Measurements from ENCODE around the gene ATP6V0D1.
"Not testable (repeated sequence)": the region's sequence is repeated elsewhere in the genome, so short reads cannot be mapped to it uniquely, and the experiment has no call there.

Gene ATP6V0D1

DNA sequence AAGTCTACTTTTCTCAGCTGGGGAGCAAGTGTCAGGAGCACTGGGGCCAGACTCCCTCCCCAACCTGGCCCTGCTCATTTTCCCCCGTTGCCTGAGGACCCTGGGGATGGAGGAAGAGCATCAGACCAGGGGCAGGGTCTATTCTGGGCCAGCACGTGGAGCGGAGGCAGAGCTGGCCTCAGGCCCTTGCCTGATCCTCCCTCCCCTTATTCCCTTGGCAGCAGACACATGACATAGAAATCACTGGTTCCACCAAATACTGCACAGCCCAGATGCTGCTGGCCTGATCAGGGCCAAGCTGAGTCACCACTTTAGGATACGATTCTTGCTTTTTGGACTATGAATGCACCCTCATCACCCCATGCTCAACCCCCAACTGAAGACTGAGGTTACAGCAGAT lies 18.1 kb upstream of the ATP6V0D1 start:
- no peak for DNase-seq

DNA sequence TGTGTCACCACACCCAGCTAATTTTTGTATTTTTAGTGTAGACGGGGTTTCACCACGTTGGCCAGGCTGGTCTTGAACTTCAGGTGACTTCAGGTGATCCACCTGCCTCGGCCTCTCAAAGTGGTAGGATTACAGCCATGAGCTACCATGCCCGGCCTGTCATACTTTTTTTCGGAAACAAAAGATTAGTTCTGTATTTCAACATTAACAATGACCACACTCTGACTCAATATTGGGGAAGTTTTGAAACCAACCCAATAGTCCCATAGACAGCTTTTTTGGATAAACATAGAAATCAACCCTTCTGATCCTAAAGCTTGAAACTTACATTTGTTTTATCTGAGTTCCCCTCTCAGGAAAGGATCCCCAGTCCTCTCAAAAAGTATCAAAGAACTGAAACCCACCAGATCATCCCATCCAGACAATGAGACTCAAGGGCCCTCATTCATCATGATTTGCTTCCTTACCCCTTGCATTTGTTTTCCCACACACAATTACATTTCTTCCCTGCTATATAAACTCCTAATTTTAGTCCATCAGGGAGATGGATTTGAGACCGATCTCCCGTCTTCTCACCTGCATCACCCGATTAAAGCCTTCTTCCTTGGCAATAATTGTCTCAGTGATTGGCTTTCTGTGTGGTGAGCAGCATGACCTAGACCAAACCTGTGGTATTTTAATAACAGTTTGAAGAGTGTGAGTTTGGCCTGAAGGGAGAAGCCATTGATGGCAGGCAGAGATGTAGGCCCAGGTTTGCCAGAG lies 9.6 kb upstream of the ATP6V0D1 start:
- no peak for DNase-seq

DNA sequence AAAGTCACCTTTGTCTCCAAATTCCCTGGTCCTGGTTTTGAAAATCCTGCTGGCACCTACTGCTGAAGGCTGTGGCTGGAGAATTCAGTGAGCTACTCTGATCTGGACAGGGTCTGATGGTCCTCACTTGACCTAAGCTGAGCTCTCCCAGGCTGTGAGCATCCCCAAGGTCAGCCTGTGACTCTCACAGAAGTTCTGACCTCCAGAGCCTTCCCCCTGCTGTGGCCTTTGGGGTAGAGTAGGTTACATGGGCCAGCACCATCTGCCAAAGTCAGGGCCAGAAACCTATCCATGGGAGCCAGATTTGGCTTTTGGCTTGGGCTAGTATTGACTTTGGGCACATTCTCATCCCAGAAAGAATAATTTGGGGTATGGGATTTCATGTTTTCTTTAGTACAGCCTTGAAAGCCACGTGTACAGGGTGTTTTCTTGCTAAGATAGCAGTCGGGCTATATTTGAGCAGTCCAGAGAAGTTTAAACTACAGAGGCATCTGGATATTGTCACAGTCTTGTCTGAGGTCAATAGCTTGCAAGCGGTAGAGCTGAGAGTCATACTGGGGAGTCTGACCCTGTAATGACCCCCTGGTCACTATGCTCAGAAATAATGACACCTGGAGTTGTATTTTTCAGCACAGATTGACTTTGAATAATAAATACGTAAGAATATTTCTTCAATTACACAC lies 8.6 kb upstream of the ATP6V0D1 start:
- no peak for DNase-seq

DNA sequence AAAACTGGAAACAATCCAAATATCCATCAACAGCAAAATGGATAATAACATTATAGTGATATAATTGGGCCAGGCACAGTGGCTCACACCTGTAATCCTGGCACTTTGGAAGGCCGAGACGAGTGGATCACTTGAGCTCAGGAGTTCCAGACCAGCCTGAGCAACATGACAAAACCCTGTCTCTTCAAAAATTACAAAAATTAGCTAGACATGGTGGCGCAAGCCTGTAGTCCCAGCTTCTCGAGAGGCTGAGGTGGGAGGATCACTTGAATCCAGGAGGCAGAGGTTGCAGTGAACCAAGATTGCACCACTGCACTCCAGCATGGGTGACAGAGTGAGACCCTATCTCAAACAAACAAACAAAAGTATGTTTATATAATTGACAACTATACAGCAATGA lies 6.6 kb upstream of the ATP6V0D1 start:
- not testable (repeated sequence) for DNase-seq

DNA sequence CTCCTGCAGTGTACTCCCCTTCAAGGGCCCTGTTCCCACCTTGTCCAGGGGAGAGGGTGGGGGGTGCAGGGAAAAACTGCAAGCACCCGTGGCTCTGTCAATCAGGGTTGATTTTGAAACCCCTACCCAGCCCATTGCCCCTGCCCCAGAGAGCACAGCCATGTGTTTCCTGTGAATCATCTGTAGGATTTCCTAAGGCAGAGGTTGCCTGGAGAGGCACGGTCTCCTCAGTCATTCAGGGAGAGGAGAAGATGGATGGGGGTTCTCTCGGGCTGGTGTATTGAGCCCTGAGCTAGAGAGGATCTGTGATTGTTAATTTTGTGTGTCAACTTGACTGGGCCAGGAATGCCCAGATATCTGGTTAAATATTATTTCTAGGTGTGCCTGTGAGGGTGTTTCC lies 5.8 kb upstream of the ATP6V0D1 start:
- DNase-seq: no peak

DNA sequence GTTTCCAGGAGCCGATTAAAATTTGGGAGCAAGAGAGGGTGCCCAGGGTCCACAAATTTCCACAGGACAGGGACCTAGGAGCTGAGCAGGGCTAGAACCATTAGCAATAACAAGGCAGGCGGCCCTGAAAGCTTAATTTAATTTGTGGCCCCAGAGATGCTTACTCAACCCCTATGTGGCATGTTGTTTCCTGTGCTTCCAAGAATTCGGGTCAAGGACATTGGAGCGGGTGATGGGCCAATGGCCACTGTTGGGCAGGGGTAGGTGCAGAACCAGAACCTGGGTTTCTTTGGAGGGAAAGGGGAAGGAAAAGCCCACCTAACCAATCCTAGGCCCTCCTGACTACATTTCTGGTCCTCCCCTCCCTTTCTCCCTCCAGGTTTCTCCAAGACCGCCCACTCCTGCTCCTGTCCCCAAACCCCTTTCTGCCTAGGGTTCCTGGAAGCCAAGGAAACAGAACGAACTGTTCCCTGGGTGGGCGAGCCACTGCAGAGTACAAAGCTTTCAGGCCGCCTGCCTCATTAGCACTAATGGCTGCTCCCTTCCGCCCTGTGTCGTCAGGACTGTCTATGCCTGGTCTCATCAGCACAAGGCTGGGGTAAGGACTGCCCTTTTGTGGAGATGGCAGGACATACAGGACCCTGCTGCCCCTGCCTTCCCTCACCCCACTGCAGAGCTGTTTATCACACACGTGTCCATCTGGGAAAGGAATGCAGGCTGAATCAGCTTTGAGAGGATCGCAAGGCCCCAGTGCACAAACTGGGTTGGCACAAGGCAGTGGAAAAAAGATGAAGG lies 3.0 kb upstream of the ATP6V0D1 start:
- no peak for DNase-seq

DNA sequence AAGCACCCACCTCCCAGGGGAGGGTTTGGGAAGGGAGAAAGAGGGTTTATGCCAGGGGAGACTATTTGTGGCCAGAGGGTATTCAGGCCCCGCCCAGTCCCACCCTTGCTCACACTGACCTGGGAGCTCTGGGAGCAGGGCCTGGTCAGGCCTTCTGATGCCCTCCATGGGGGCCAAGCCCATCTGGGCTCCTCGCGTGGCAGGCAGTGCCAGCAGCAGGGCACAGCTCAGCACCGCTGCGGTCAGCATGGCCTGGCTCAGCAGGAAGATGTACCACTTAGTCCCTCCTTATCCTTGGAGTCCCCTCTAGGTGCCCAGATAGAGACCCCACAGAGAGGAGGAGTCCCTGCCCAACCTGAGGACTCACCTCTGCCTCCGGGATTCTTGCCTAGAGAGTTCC lies 2.2 kb upstream of the ATP6V0D1 start, which contains the start of gene AGRP:
Gene AGRP (minus strand): TSS at position 398 of the 400 bp plus-strand sequence. CDS start 149 bp downstream, at position 249.
- DNase-seq: no peak

DNA sequence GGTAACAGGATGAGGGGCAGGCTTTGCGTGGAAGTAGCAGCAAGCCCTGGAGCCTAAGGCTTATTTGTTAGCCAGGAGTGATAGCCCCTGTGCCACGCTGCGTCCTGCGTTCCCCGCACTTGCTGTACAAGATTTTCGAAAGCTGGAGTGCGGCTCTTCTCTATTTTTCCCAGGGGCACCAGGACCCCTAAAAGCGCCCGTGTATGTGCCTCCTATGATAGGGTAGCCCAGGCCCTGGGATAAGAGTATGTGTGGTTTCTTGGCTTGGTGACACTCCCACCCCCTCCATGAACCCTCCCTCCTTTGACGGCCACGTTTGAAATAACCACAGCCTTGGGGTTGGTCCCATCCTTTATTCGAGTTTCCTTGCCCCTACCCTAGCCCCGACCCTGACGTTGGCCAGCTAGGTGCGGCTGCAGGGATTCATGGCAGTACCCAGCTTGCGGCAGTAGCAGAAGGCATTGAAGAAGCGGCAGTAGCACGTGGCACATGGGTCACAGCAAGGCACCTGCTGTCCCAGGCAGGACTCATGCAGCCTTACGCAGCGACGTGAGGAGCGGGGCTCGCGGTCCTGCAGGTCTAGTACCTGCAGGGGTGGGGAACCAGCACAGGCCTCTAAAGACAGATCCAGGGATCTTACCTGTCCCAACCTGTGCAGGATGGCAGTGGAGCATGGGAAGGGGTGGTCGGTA lies 1.4 kb upstream of the ATP6V0D1 start:
- no peak for DNase-seq

DNA sequence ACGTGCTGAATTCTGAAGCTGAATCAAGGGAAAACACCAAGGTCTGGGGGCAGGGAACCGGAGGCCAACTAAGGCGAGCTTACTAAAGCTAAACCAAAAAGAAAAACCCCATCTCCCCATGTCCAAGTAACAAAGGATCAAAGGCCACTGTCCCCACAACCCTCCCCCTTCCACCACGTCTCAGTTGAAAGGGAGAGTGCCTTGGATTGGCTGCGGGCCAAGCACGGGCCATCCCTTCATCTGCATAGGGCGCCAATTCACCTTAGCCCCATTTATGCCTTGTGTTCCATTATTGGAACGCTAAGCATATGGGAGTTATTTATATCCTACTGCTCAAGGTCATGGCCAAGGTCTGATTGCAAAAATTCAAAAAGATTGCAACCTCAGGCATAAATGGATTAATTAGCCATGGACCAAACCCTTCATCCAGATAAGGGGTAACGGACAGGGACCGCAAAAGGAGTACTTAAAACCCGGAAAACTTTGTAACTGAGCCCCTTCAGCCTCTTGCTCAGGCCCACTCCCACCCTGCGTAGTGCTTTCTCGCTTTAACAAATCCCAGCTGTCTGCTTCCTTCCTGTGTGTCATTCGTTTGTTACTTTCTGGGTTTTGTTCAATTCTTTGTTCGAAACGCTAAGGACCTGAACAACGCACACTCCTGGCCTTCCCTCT lies 740 bp upstream of the ATP6V0D1 start:
- DNase-seq: no peak

DNA sequence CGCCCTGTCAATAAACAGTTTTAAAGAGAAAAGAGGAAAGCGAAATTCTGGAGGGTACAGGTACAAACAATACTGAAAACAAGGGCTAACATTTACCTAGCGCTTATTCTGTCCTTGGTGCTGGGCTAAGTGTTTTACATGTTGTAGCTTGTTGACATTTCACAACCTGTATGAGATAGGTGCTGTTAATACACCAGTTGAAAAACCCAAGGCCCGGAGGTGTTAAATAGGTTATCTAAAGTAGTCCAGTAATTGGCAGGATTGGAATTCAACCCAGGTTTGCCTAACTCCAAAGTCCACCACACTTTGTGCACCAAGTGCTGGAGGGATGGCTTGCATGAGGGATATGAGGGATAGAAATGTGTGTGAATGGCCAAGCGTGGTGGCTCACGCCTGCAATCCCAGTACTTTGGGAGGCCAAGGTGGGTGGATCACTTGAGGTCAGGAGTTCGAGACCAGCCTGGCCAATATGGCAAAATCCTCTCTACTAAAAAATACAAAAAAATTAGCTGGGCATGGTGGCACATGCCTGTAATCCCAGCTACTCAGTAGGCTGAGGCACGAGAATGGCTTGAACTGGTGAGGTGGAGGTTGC lies 2.9 kb downstream of the ATP6V0D1 start:
- DNase-seq: no peak

DNA sequence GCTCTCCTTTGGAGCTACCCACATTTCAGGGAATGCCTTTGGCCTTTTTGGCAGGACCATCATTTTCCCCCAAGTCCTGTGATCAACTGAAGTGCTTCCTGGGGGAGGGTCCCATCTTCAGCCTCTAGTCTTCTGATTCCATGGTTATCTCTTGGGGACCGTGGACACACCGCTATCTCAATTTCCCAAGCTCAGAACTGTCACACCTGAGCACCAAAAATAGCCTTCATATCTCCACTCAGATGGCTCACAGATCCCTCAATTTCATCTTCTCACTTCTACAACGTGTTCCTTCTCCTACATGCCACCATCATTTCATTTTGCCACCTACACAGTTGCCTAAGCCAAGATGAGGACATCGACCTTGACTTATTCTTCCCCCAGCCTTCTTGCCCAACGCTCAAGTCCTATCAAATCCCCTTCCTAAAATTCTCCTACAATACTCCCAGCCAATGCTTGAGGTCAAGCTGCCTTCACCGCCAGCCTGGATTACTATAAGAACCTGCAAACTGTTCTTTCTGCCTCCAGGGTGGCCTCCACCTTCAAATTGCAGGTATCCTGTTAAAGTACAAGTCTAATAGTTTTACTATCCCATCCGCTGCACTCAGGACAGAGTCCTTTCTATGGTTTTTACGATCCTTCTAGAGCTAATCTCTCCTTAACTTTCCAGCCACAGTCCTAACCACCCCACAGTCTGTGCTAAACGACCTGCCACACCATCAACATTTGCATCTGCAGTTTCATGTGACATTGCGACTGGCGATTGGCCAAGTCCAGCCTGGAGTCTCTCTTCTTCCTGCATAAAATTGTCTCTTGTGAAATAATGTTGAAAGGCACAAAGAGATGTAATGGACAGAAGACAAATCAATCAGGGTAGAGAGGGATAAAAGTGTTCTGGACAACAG lies 6.2 kb downstream of the ATP6V0D1 start:
- no peak for DNase-seq

DNA sequence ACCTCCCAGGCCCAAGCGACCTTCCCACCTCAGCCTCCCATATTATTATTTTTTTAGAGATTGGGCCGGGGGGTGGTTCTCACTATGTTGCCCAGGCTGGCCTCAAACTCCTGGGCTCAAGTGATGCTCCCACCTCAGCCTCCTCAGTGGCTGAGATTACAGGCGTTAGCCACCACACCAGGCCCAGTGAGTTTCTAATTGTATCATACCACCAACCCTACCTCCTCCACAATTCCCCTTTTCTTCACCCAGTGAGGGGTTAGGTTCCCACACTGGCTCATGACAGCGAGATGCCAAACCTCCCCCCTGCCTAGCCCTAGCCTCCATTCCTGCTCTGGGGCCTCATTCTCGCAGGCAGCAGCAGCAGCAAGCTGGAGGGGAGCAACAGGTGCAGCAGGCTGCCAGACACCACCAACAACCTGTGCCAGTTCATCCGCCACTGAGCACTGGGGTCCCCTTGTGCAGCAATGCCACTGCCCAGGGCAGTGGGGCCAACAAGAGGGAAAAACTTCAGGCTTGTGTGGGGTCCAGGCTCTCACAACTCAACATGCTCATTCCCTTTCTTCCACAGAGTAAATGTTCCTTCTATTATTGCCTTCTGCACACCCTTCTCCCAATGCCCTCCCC lies 9.1 kb downstream of the ATP6V0D1 start:
- DNase-seq: no peak

DNA sequence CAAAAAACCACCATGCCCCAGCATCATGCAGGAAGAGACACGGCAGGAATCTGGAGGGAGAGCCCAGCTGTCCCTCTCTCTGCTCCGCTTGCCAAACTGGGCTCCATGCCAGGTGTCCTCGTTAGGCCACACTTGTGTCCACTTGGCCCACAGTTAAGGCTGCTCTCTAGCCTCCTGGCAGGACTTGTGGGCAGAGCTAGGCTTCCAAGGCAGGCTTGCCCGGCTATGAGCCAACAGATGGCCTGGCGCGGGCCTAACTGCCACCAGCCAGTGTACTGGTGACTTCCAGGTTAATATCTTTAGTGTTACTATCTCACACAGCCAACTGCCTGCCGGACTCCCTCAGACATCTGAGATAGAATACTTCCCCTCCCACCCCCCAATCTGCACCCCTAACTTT lies 10.6 kb downstream of the ATP6V0D1 start:
- DNase-seq: no peak

DNA sequence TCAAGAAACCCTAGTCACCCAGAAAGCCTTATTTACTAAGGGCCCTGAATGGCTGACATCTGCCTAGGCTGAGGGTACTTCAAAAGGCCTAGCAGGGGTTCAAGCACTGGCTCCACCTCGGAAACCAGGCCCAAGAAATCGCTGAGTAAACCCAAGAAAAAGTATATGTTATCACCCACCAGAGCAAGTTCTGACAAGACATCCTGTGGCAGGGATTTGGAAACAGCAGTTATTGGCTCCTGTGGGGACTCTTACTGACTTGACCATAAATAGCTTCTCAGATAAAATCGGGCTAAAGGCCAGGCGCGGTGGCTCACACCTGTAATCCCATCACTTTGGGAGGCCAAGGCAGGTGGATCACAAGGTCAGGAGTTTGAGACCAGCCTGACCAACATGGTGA lies 12.2 kb downstream of the ATP6V0D1 start:
- DNase-seq: no peak

DNA sequence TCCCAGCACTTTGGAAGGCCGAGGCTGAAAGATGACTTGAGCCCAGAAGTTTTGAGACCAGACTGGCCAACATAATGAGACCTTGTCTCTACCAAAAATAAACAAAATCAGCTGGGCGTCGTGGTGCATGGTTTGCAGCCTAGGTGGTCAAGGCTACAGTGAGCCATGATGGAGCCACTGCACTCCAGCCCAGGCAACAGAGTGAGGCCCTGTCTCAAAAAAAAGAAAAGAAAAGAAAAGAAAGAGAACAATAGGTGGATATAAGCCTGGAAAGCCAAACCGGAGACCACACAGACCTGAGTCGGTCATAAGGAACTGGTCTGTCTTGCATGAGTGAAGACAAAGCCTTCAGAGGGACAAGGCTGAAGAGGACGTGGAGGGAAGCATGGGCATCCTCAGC lies 14.4 kb downstream of the ATP6V0D1 start:
- DNase-seq: no peak

DNA sequence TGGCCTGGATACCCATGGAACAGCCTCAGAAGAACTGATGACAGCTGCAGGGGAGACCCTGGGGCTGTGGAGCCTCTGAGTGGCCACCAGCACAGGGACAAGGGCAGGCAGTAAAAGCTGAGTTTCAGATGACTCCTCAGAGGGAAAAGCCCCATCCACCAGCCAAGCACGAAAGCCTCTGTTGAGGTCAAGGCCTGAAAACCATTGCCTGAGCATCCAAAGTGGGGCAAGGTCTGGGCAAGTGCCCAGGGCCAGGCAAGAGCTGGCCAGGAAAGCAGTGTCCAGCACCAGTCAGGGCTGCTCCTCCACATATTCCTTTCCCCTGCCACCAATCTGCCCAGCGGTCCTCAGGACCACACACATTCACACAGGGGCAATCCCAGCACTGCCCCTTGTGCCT lies 16.4 kb downstream of the ATP6V0D1 start:
- DNase-seq: no peak

DNA sequence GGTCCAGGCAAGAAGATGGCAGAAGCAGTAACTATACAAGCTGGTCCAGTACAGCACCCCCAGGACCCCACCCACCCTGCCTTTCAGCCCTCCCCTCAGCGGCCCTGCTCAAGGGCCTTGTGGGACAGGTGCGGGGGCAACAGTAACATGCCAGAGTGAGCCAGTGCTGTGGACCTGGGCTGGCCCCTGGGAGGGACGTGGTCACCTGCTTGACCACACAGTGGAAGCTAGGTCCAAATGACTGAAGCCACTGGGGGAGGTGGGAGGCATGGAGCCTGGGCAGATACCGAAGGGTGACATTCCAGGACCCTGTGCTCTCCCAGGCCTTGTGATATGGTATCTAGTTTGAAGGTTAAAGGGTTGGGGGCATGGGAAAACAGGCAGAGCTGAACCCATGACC lies 17.3 kb downstream of the ATP6V0D1 start:
- DNase-seq: no peak

DNA sequence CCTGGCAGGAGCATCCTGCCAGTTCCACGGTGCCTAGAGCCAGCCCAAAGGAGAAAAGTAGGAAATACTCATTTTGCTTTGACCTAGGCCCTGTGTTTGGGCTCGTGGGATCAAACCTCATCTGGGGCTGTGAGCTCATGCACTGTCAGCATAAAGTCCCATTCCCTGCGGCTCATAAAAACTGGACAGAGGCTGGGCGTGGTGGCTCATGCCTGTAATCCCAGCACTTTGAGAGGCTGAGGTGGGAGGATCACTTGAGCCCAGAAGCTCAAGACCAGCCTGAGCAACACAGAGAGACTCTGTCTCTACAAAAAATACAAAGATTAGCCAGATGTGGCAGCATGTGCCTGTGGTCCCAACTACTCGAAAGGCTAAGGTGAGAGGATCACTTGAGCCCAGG lies 17.9 kb downstream of the ATP6V0D1 start:
- DNase-seq: no peak

DNA sequence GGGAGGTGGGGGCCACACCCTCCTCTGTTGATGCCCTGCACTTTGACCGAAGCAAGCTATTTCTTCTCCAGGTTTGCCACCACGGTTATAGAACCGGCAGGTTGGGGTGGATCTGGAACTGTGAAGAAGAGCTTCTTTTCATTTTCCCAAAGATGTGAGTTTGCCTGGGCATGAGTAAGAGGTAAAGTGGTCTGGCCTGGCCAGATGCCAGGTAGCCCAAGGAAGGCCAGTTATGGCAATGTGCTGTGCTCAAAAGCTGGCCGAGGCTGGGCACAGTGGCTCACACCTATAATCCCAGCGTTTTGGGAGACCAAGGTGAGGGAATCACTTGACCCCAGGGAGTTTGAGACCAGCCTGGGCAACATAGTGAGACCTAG lies 18.7 kb downstream of the ATP6V0D1 start:
- no peak for DNase-seq

DNA sequence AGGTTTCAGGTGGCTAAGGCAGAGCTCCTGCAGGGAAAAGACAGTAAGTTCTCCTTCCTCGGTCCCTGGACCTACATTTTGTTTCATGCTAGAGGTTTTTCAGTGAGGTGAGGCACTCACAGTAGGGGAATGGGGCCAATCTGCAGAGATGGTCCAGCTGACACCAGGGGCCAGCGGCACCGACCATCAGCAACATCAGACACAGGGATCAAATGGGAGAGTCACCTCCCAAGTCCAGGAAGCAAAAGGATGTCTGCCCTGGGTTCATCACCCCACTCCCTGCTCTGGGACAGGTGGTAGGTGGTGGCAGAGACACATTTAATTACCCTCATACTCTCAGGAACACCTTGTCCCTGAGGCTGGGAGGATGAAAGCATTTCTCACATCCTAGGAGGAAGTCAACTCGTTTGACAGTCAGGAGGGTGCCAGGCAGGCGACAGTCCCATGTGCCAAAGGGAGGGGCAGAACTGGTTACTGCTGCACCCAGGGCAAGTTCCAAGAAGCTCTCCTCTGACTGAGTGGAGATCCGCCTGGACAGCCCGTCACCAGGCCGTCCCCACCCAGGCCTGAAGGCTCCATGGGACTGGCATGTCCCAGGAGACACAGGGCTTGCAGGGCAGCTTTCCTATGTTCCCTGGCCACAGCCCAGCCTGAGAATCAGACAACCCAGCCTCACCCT lies 19.2 kb downstream of the ATP6V0D1 start:
- DNase-seq: no peak

All from DMS153 (cell line).